ENCODE data around the gene OMA1. TPM values are rescaled to one million over a fixed set of nuclear protein-coding genes. Genes with fewer than 3 reads are reported as not detected.
"Not testable (repeated sequence)": the region's sequence is repeated elsewhere in the genome, so short reads cannot be mapped to it uniquely, and the experiment has no call there.

Gene OMA1
- polyA plus RNA-seq, 2 donors, result 10.6 to 19.5 TPM

GRCh38 chr1:58585166-58585565 lies 38.6 kb upstream of the OMA1 start:
- Histone ChIP-seq H3K9me3 (ENCODE audit: control insufficient read depth in 2 of 2, insufficient read depth in 1 of 2, low read depth in 1 of 2, low read length in 1 of 2) (no peaks in the 10 kb centered on the region), H3K27ac (ENCODE audit: low read depth in 2 of 2, low read length in 1 of 2) (peak overlapping the region; percentile 90 to 96), H3K36me3 (ENCODE audit: control insufficient read depth in 2 of 2, insufficient read depth in 2 of 2, low read length in 1 of 2) (no peaks in the 10 kb centered on the region), H3K27me3 (ENCODE audit: control insufficient read depth in 1 of 2, insufficient read depth in 2 of 2, low read length in 2 of 2) (no peaks in the 10 kb centered on the region), H3K4me3 (ENCODE audit: low read depth in 1 of 2, low read length in 2 of 2) (no peak overlapping the region), H3K4me1 (ENCODE audit: control insufficient read depth in 2 of 2, insufficient read depth in 2 of 2, low read length in 1 of 2) (peaks cover 2 to 11% of the 10 kb centered on the region in 2 donors)
- 25 to 42% methylated on average over 2 of the region's 2 CpGs for WGBS, 2 donors

DNA sequence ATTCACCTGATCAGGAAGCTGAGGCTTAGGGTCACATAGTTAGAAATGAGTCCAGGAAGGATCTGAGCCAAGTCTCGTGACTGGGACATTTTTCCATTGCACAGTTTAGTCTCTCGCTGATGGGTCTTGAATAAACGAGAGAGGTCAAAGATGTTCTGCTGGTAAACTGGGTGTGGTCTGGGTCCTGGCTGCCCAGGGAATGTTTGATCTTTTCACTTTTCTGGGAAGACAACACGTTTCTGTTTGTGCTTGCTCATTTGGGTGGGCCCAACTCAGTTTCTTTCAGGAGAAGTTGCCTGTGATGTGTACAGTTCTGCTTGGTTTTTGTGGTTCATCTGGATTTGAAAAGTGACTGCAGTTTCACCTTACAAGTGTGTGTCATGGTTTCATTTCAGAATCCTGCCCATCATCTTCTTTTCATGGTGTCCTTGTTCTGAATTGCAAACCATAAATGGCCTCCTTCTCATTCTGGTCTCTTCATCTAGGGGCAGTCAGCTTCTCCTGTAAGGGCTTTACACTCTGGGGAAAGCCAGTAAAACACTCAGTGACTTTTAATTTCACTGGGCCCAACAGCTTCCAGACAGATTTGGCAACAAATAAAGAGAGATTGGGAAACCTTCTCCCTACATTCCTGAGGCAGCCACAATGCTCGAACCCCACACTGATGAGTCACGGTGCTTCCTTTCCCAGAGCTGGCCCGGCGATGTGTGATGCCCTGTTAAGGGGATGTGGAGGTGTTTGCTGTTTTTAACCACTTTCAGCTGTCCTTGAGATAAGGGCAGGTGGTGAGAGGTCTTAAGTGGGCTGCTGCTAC lies 37.8 kb upstream of the OMA1 start:
- no peak overlapping the region for H3K4me3 ChIP-seq (ENCODE audit: low read depth in 1 of 2, low read length in 2 of 2)
- no peaks in the 10 kb centered on the region for H3K9me3 ChIP-seq (ENCODE audit: control insufficient read depth in 2 of 2, insufficient read depth in 1 of 2, low read depth in 1 of 2, low read length in 1 of 2)
- H3K27me3 ChIP-seq (ENCODE audit: control insufficient read depth in 1 of 2, insufficient read depth in 2 of 2, low read length in 2 of 2), result no peaks in the 10 kb centered on the region
- no peaks in the 10 kb centered on the region for H3K36me3 ChIP-seq (ENCODE audit: control insufficient read depth in 2 of 2, insufficient read depth in 2 of 2, low read length in 1 of 2)
- peak overlapping the region; percentile 90 to 96 for H3K27ac ChIP-seq (ENCODE audit: low read depth in 2 of 2, low read length in 1 of 2)
- 9 to 14% methylated on average over 8 of the region's 8 CpGs for WGBS, 2 donors
- peaks cover 2 to 11% of the 10 kb centered on the region in 2 donors for H3K4me1 ChIP-seq (ENCODE audit: control insufficient read depth in 2 of 2, insufficient read depth in 2 of 2, low read length in 1 of 2)

- Histone ChIP-seq H3K27ac (ENCODE audit: low read depth in 2 of 2, low read length in 1 of 2) (peak overlapping the region; percentile 26 to 74), H3K4me1 (ENCODE audit: control insufficient read depth in 2 of 2, insufficient read depth in 2 of 2, low read length in 1 of 2) (peaks cover 2 to 11% of the 10 kb centered on the region in 2 donors), H3K4me3 (ENCODE audit: low read depth in 1 of 2, low read length in 2 of 2) (no peak overlapping the region), H3K27me3 (ENCODE audit: control insufficient read depth in 1 of 2, insufficient read depth in 2 of 2, low read length in 2 of 2) (no peaks in the 10 kb centered on the region), H3K9me3 (ENCODE audit: control insufficient read depth in 2 of 2, insufficient read depth in 1 of 2, low read depth in 1 of 2, low read length in 1 of 2) (no peaks in the 10 kb centered on the region), H3K36me3 (ENCODE audit: control insufficient read depth in 2 of 2, insufficient read depth in 2 of 2, low read length in 1 of 2) (no peaks in the 10 kb centered on the region)
- WGBS, 2 donors, result 23 to 38% methylated on average over 1 of the region's 1 CpG
Observed at GRCh38 chr1:58583496-58583895, 37.0 kb upstream of the OMA1 start.

DNA sequence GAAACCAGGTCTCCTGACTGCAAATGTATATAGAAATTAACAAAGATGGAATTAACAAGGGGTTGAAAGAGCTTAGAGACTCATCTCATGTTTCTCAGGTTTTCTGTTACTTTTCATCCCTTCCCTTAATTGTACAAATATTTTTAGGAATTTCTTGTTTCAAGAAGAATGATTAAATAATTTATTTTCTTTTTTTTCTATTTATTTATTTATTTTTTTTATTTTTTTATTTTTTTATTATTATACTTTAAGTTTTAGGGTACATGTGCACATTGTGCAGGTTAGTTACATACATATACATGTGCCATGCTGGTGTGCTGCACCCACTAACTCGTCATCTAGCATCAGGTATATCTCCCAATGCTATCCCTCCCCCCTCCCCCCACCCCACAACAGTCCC lies 35.6 kb upstream of the OMA1 start:
- WGBS, 2 donors, result 73 to 100% methylated on average over 1 of the region's 1 CpG
- H3K27me3 ChIP-seq (ENCODE audit: control insufficient read depth in 1 of 2, insufficient read depth in 2 of 2, low read length in 2 of 2); H3K36me3 ChIP-seq (ENCODE audit: control insufficient read depth in 2 of 2, insufficient read depth in 2 of 2, low read length in 1 of 2); H3K9me3 ChIP-seq (ENCODE audit: control insufficient read depth in 2 of 2, insufficient read depth in 1 of 2, low read depth in 1 of 2, low read length in 1 of 2); H3K27ac ChIP-seq (ENCODE audit: low read depth in 2 of 2, low read length in 1 of 2); H3K4me3 ChIP-seq (ENCODE audit: low read depth in 1 of 2, low read length in 2 of 2): not testable (repeated sequence)
- peaks cover 2 to 11% of the 10 kb centered on the region in 2 donors for H3K4me1 ChIP-seq (ENCODE audit: control insufficient read depth in 2 of 2, insufficient read depth in 2 of 2, low read length in 1 of 2)

- Histone ChIP-seq H3K9me3 (ENCODE audit: control insufficient read depth in 2 of 2, insufficient read depth in 1 of 2, low read depth in 1 of 2, low read length in 1 of 2) (no peaks in the 10 kb centered on the region), H3K4me1 (ENCODE audit: control insufficient read depth in 2 of 2, insufficient read depth in 2 of 2, low read length in 1 of 2) (peaks cover 2 to 12% of the 10 kb centered on the region in 2 donors), H3K4me3 (ENCODE audit: low read depth in 1 of 2, low read length in 2 of 2) (no peak overlapping the region), H3K36me3 (ENCODE audit: control insufficient read depth in 2 of 2, insufficient read depth in 2 of 2, low read length in 1 of 2) (no peaks in the 10 kb centered on the region), H3K27me3 (ENCODE audit: control insufficient read depth in 1 of 2, insufficient read depth in 2 of 2, low read length in 2 of 2) (no peaks in the 10 kb centered on the region), H3K27ac (ENCODE audit: low read depth in 2 of 2, low read length in 1 of 2) (no peak overlapping the region)
- WGBS, 2 donors, result 88 to 90% methylated on average over 2 of the region's 2 CpGs
Observed at GRCh38 chr1:58581641-58582040, 35.1 kb upstream of the OMA1 start.

- H3K27me3 ChIP-seq (ENCODE audit: control insufficient read depth in 1 of 2, insufficient read depth in 2 of 2, low read length in 2 of 2), result no peaks in the 10 kb centered on the region
- peaks cover 2 to 12% of the 10 kb centered on the region in 2 donors for H3K4me1 ChIP-seq (ENCODE audit: control insufficient read depth in 2 of 2, insufficient read depth in 2 of 2, low read length in 1 of 2)
- H3K36me3 ChIP-seq (ENCODE audit: control insufficient read depth in 2 of 2, insufficient read depth in 2 of 2, low read length in 1 of 2), result no peaks in the 10 kb centered on the region
- H3K27ac ChIP-seq (ENCODE audit: low read depth in 2 of 2, low read length in 1 of 2), result peak overlapping the region in 1 of 2 donors; percentile 30
- peaks cover 0 to 4% of the 10 kb centered on the region in 2 donors for H3K9me3 ChIP-seq (ENCODE audit: control insufficient read depth in 2 of 2, insufficient read depth in 1 of 2, low read depth in 1 of 2, low read length in 1 of 2)
- no peak overlapping the region for H3K4me3 ChIP-seq (ENCODE audit: low read depth in 1 of 2, low read length in 2 of 2)
- 43 to 48% methylated on average over 1 of the region's 1 CpG for WGBS, 2 donors
Observed at GRCh38 chr1:58580186-58580585, 33.7 kb upstream of the OMA1 start.

DNA sequence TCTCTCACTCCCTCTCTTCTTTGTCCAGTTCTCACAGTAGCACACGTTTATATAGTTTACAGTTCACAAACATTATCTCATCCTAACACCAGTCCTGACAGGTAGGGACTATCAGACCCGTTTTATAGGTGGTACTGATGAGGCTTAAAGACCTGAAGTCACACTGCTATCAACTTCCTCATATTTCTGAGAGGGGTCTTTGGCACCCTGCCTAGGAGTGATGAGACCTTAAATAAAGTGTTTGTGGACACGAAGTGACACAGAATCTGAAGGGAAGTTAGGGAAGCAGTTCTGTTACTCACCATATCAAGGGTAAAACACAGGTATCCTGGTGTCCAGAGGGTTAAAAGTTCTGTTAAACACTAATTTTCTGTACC lies 31.1 kb upstream of the OMA1 start:
- no peaks in the 10 kb centered on the region for H3K27me3 ChIP-seq (ENCODE audit: control insufficient read depth in 1 of 2, insufficient read depth in 2 of 2, low read length in 2 of 2)
- H3K27ac ChIP-seq (ENCODE audit: low read depth in 2 of 2, low read length in 1 of 2), result peak overlapping the region; percentile 95 to 96
- peak overlapping the region; percentile 64 to 84 for H3K4me3 ChIP-seq (ENCODE audit: low read depth in 1 of 2, low read length in 2 of 2)
- 11% methylated on average over 3 of the region's 3 CpGs for WGBS, 2 donors
- H3K9me3 ChIP-seq (ENCODE audit: control insufficient read depth in 2 of 2, insufficient read depth in 1 of 2, low read depth in 1 of 2, low read length in 1 of 2), result peaks cover 0 to 4% of the 10 kb centered on the region in 2 donors
- H3K4me1 ChIP-seq (ENCODE audit: control insufficient read depth in 2 of 2, insufficient read depth in 2 of 2, low read length in 1 of 2), result peaks cover 0 to 5% of the 10 kb centered on the region in 2 donors
- H3K36me3 ChIP-seq (ENCODE audit: control insufficient read depth in 2 of 2, insufficient read depth in 2 of 2, low read length in 1 of 2), result no peaks in the 10 kb centered on the region

DNA sequence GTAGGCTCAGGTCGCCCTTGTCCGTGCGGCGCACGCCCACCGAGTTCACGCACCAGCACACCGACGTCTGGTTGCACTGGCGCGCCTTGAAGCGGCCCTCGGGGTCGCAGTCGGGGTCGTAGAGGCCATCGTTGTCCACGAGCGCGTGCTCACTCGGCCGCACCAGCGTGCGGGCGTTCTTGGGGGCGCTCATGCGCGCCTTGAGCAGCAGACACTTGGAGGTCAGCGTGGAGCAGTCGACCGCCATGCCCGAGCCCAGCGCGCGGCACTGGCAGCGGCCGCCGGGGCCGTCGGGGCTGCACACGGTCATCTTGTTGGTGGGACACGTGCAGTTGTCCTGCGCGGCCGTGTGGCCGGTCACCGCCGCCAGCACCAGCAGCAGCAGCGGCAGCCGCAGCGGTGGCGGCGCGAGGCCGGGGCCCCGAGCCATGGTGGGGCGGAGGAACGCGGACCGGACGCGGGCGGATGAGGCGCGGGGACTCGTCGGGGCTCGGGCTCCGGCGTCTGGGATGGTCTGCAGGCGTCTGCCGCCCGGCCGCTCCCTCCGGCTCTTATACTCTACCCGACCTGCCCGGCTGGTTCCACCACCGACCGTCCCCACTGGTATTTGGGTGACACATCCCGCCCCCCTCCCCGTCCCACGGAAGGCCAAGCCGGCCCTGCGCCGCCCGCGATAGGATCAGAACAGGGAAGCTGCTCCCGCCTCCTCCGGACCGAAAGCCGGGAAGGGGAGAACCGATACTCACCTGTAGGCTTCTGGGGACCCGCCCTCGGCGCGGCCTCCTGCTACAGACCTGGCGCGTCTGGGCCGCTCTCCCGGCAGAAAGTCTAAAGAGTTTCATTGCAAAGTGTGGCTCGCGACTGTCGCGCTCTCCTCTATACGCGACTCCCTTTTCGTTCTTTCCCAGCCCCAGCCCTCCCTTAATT lies 30.5 kb upstream of the OMA1 start, which contains the start of gene TACSTD2:
TACSTD2 (minus strand) TSS at position 526 of the 927 bp plus-strand sequence; CDS start at position 430, 96 bp downstream.
- Histone ChIP-seq H3K9me3 (ENCODE audit: control insufficient read depth in 2 of 2, insufficient read depth in 1 of 2, low read depth in 1 of 2, low read length in 1 of 2) (peaks cover 0 to 4% of the 10 kb centered on the region in 2 donors), H3K4me3 (ENCODE audit: low read depth in 1 of 2, low read length in 2 of 2) (peak within 1 kb of the TSS; percentile 64 to 84), H3K27ac (ENCODE audit: low read depth in 2 of 2, low read length in 1 of 2) (peak within 1 kb of the TSS; percentile 95 to 96), H3K36me3 (ENCODE audit: control insufficient read depth in 2 of 2, insufficient read depth in 2 of 2, low read length in 1 of 2) (no peaks in the 10 kb centered on the region), H3K27me3 (ENCODE audit: control insufficient read depth in 1 of 2, insufficient read depth in 2 of 2, low read length in 2 of 2) (no peaks in the 10 kb centered on the region), H3K4me1 (ENCODE audit: control insufficient read depth in 2 of 2, insufficient read depth in 2 of 2, low read length in 1 of 2) (peaks cover 0 to 5% of the 10 kb centered on the region in 2 donors)
- 7 to 9% methylated on average over 88 to 107 of the region's 107 CpGs for WGBS, 2 donors

- Histone ChIP-seq H3K27me3 (ENCODE audit: control insufficient read depth in 1 of 2, insufficient read depth in 2 of 2, low read length in 2 of 2) (no peaks in the 10 kb centered on the region), H3K36me3 (ENCODE audit: control insufficient read depth in 2 of 2, insufficient read depth in 2 of 2, low read length in 1 of 2) (no peaks in the 10 kb centered on the region), H3K9me3 (ENCODE audit: control insufficient read depth in 2 of 2, insufficient read depth in 1 of 2, low read depth in 1 of 2, low read length in 1 of 2) (peaks cover 0 to 4% of the 10 kb centered on the region in 2 donors), H3K4me1 (ENCODE audit: control insufficient read depth in 2 of 2, insufficient read depth in 2 of 2, low read length in 1 of 2) (peaks cover 0 to 5% of the 10 kb centered on the region in 2 donors), H3K4me3 (ENCODE audit: low read depth in 1 of 2, low read length in 2 of 2) (peak overlapping the region; percentile 64 to 84), H3K27ac (ENCODE audit: low read depth in 2 of 2, low read length in 1 of 2) (peak overlapping the region; percentile 95 to 96)
- WGBS, 2 donors, result 4 to 11% methylated on average over 43 of the region's 43 CpGs
Observed at GRCh38 chr1:58576325-58576726, 29.8 kb upstream of the OMA1 start.
